Liver (tissue), 9 donors: ENCODE results near the gene BIRC3. TPM values are rescaled to one million over a fixed set of nuclear protein-coding genes. Genes with fewer than 3 reads are reported as not detected.

Experiments
- DNase-seq: peaks from one replicate; pipeline ENCODE4 v3.0.0-alpha.2; 2017; ENCODE audit warnings: low spot score
- H3K27ac ChIP-seq, 2 donors: one replicate each; pipeline ENCODE4 v1.7.0; 2013; ENCODE audit warnings: inconsistent platforms in 2 of 2, low read length in 2 of 2, control low read depth in 1 of 2, low read depth in 1 of 2, mild to moderate bottlenecking in 1 of 2
- H3K27me3 ChIP-seq, 4 donors: one replicate each; pipeline versions ENCODE4 v1.6.1 to v1.7.0; 2013; ENCODE audit warnings: low read length in 3 of 4, inconsistent platforms in 1 of 4, mild to moderate bottlenecking in 1 of 4, moderate library complexity in 1 of 4; ENCODE audit not compliant: control insufficient read depth in 4 of 4, insufficient read depth in 4 of 4
- H3K36me3 ChIP-seq, 4 donors: one replicate each; pipeline versions ENCODE4 v1.6.1 to v1.7.0; 2013; ENCODE audit warnings: low read length in 3 of 4, mild to moderate bottlenecking in 3 of 4, low read depth in 1 of 4, moderate library complexity in 1 of 4; ENCODE audit not compliant: control insufficient read depth in 4 of 4, insufficient read depth in 3 of 4
- H3K4me1 ChIP-seq, 4 donors: one replicate each; pipeline versions ENCODE4 v1.6.1 to v1.7.0; 2013; ENCODE audit warnings: low read length in 3 of 4, mild to moderate bottlenecking in 3 of 4, moderate library complexity in 1 of 4; ENCODE audit not compliant: control insufficient read depth in 4 of 4, insufficient read depth in 4 of 4
- H3K4me3 ChIP-seq, 3 donors: one replicate each; pipeline versions ENCODE4 v1.6.1 to v1.7.0; 2013; ENCODE audit warnings: low read length in 3 of 3, control low read depth in 1 of 3, low read depth in 1 of 3, mild to moderate bottlenecking in 1 of 3
- H3K9ac ChIP-seq, 2 donors: one replicate each; pipeline ENCODE4 v1.7.0; 2013; ENCODE audit warnings: low read length in 2 of 2, mild to moderate bottlenecking in 2 of 2, moderate library complexity in 2 of 2, control low read depth in 1 of 2, low read depth in 1 of 2
- H3K9me3 ChIP-seq, 4 donors: one replicate each; pipeline versions ENCODE4 v1.6.1 to v1.7.0; 2013; ENCODE audit warnings: low read length in 3 of 4; ENCODE audit not compliant: control insufficient read depth in 4 of 4
- EGR1 ChIP-seq, 2 donors: IDR thresholded peaks; 2 replicates each; pipeline ENCODE4 v1.6.1; 2016 to 2018; ENCODE audit warnings: antibody characterized with exemption in 2 of 2, low read depth in 2 of 2
- FOXA1 ChIP-seq: IDR thresholded peaks from 2 replicates; pipeline ENCODE4 v1.6.1; 2016; ENCODE audit warnings: antibody characterized with exemption
- FOXA2 ChIP-seq: IDR thresholded peaks from 2 replicates; pipeline ENCODE4 v1.6.1; 2016; ENCODE audit warnings: antibody characterized with exemption
- GABPA ChIP-seq, 2 donors: IDR thresholded peaks in 1 of 2; conservative IDR thresholded peaks in 1 of 2; 2 replicates each; pipeline ENCODE4 v1.6.1; 2016; ENCODE audit warnings: antibody characterized with exemption in 2 of 2, mild to moderate bottlenecking in 1 of 2, moderate library complexity in 1 of 2
- HNF4G ChIP-seq: IDR thresholded peaks from 2 replicates; pipeline ENCODE4 v1.6.1; 2016; ENCODE audit warnings: antibody characterized with exemption
- JUND ChIP-seq, 2 donors: IDR thresholded peaks; 2 replicates each; pipeline ENCODE4 v1.6.1; 2016; ENCODE audit warnings: antibody characterized with exemption in 2 of 2
- NR2F2 ChIP-seq: IDR thresholded peaks from 2 replicates; pipeline ENCODE4 v1.6.1; 2016; ENCODE audit warnings: antibody characterized with exemption
- RAD21 ChIP-seq, 2 donors: IDR thresholded peaks; 2 replicates each; pipeline ENCODE4 v1.6.1; 2016; ENCODE audit warnings: antibody characterized with exemption in 2 of 2, mild to moderate bottlenecking in 2 of 2
- RXRA ChIP-seq, 2 donors: IDR thresholded peaks; 2 replicates each; pipeline ENCODE4 v1.6.1; 2017 to 2018; ENCODE audit warnings: antibody characterized with exemption in 2 of 2, mild to moderate bottlenecking in 1 of 2
- TAF1 ChIP-seq: conservative IDR thresholded peaks from 2 replicates; pipeline ENCODE4 v1.6.1; 2016; ENCODE audit warnings: antibody characterized with exemption, mild to moderate bottlenecking
- WGBS: extraction: QIAGEN DNeasy Blood & Tissue Kit; methylation state at CpG from one replicate; pipeline ENCODE4 v1.1.7; 2013; 5-methylcytosine and 5-hydroxymethylcytosine counted together
- polyA plus RNA-seq, 2 donors: library from polyadenylated mRNA; stranded (reverse) in 1 of 2; unstranded in 1 of 2; fragments of 200-250 nt in 1 of 2; fragments of >200 nt in 1 of 2; fragmentation: Nextera tagmentation in 1 of 2; extraction: Ambion mirVana in 1 of 2; gene quantifications; one replicate each; pipeline versions ENCODE4 v1.2.1 to v1.2.3, GENCODE V29; 2013 to 2015
- total RNA-seq, 2 donors: library from RNA; depleted of rRNA; stranded (reverse); fragments of >200 nt; gene quantifications; one replicate each; pipeline ENCODE4 v1.2.3, GENCODE V29; 2014
- TF ChIP-seq, protein P1 (sequence below): IDR thresholded peaks from 2 replicates; pipeline ENCODE4 v1.6.1; 2016; ENCODE audit warnings: antibody characterized with exemption, mild to moderate bottlenecking
- TF ChIP-seq, protein P2 (sequence below): IDR thresholded peaks from 2 replicates; pipeline ENCODE4 v1.6.1; 2016; ENCODE audit warnings: antibody characterized with exemption
- TF ChIP-seq, protein P3 (sequence below): fragments of 150-350 bp; IDR thresholded peaks from 2 replicates; pipeline ENCODE4 v1.5.1; 2017; ENCODE audit warnings: improper control_type of control experiment, low read depth, low read length; ENCODE audit not compliant: missing input control
- TF ChIP-seq, protein P4 (sequence below): IDR thresholded peaks from 2 replicates; pipeline ENCODE4 v1.6.1; 2016; ENCODE audit warnings: antibody characterized with exemption
- donor health status: healthy.
- donor health status: healthy.
- donor health status: healthy.
- donor health status: healthy.
- donor health status: healthy.

BIRC3 gene
- total and polyA plus RNA-seq, 4 donors = 1.4 to 8.1 (median 2.9) TPM

DNA sequence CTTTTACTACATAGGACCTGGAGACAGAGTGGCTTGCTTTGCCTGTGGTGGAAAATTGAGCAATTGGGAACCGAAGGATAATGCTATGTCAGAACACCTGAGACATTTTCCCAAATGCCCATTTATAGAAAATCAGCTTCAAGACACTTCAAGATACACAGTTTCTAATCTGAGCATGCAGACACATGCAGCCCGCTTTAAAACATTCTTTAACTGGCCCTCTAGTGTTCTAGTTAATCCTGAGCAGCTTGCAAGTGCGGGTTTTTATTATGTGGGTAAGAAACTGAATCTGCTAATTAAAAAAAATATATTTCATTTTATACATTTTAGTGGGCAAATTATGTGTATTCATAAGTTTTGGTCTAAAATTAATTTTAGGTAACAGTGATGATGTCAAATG, 7.8 kb downstream of the BIRC3 start:
- 97% methylated on average over 3 of the region's 3 CpGs for WGBS
- H3K36me3 ChIP-seq = peaks cover 2 to 18% (median 13%) of the 10 kb centered on the region in 4 donors
- no peaks in the 10 kb centered on the region for H3K9me3 ChIP-seq
- no peak for DNase-seq
- H3K27me3 ChIP-seq = no peaks in the 10 kb centered on the region
- no peak overlapping the region for H3K4me3 ChIP-seq
- H3K27ac ChIP-seq = no peak overlapping the region
- H3K9ac ChIP-seq = no peak overlapping the region
- no peak for TF ChIP-seq FOXA2
- TF ChIP-seq HNF4G = no peak
- no peak for TF ChIP-seq TAF1
- TF ChIP-seq, protein P1, sequence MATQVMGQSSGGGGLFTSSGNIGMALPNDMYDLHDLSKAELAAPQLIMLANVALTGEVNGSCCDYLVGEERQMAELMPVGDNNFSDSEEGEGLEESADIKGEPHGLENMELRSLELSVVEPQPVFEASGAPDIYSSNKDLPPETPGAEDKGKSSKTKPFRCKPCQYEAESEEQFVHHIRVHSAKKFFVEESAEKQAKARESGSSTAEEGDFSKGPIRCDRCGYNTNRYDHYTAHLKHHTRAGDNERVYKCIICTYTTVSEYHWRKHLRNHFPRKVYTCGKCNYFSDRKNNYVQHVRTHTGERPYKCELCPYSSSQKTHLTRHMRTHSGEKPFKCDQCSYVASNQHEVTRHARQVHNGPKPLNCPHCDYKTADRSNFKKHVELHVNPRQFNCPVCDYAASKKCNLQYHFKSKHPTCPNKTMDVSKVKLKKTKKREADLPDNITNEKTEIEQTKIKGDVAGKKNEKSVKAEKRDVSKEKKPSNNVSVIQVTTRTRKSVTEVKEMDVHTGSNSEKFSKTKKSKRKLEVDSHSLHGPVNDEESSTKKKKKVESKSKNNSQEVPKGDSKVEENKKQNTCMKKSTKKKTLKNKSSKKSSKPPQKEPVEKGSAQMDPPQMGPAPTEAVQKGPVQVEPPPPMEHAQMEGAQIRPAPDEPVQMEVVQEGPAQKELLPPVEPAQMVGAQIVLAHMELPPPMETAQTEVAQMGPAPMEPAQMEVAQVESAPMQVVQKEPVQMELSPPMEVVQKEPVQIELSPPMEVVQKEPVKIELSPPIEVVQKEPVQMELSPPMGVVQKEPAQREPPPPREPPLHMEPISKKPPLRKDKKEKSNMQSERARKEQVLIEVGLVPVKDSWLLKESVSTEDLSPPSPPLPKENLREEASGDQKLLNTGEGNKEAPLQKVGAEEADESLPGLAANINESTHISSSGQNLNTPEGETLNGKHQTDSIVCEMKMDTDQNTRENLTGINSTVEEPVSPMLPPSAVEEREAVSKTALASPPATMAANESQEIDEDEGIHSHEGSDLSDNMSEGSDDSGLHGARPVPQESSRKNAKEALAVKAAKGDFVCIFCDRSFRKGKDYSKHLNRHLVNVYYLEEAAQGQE = no peak
- TF ChIP-seq, protein P2, sequence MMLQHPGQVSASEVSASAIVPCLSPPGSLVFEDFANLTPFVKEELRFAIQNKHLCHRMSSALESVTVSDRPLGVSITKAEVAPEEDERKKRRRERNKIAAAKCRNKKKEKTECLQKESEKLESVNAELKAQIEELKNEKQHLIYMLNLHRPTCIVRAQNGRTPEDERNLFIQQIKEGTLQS = no peak
- TF ChIP-seq JUND (IDR thresholded peaks at IDR 0.05) = no peak
- TF ChIP-seq RAD21 (IDR thresholded peaks at IDR 0.05) = no peak
- TF ChIP-seq FOXA1 = no peak
- TF ChIP-seq, protein P3, sequence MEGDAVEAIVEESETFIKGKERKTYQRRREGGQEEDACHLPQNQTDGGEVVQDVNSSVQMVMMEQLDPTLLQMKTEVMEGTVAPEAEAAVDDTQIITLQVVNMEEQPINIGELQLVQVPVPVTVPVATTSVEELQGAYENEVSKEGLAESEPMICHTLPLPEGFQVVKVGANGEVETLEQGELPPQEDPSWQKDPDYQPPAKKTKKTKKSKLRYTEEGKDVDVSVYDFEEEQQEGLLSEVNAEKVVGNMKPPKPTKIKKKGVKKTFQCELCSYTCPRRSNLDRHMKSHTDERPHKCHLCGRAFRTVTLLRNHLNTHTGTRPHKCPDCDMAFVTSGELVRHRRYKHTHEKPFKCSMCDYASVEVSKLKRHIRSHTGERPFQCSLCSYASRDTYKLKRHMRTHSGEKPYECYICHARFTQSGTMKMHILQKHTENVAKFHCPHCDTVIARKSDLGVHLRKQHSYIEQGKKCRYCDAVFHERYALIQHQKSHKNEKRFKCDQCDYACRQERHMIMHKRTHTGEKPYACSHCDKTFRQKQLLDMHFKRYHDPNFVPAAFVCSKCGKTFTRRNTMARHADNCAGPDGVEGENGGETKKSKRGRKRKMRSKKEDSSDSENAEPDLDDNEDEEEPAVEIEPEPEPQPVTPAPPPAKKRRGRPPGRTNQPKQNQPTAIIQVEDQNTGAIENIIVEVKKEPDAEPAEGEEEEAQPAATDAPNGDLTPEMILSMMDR = no peak
- no peak for TF ChIP-seq NR2F2
- TF ChIP-seq, protein P4, sequence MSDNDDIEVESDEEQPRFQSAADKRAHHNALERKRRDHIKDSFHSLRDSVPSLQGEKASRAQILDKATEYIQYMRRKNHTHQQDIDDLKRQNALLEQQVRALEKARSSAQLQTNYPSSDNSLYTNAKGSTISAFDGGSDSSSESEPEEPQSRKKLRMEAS = no peak
- TF ChIP-seq RXRA (IDR thresholded peaks at IDR 0.05) = no peak
- TF ChIP-seq GABPA (IDR thresholded peaks at IDR 0.05 in 1 of 2, conservative IDR thresholded peaks at IDR 0.05 in 1 of 2) = no peak
- H3K4me1 ChIP-seq = peaks cover 0 to 4% (median 0%) of the 10 kb centered on the region in 4 donors

DNA sequence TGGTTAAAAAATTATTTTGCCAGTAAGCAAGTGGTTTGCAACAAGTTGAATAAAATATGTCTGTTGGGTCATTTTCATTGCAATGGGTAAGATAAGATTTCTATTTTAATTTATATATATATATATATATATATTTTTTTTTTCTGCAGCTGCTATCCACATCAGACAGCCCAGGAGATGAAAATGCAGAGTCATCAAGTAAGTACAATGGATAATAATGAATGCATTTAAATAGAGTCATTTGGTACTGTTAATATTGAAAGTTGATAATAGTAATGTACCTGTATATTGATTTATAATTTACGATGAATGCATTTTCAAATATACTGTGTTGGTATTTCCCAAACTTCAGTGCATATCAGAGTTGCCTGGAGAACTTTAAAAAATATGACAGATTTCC, 11.5 kb downstream of the BIRC3 start:
- WGBS = 99% methylated on average over 1 of the region's 1 CpG

More for the DNA sequence above, 11.5 kb downstream of the BIRC3 start:
- Histone ChIP-seq H3K27ac (no peak overlapping the region), H3K4me1 (no peaks in the 10 kb centered on the region), H3K9ac (no peak overlapping the region), H3K4me3 (no peak overlapping the region), H3K9me3 (no peaks in the 10 kb centered on the region), H3K36me3 (peaks cover 5 to 34% (median 32%) of the 10 kb centered on the region in 4 donors), H3K27me3 (no peaks in the 10 kb centered on the region)
- no peak for DNase-seq
- TF ChIP-seq FOXA2 (no peak), EGR1 (IDR thresholded peaks at IDR 0.05; ENCODE audit: low read depth in 2 of 2) (no peak), TAF1 (no peak)
- TF ChIP-seq, protein P2 = no peak
